SK-N-SH treated with all-trans-retinoic acid at 6 μM for 48 hours (cell line): ENCODE measurements around the gene JOSD1.

Source experiments
- ATAC-seq: fragments of 200-7000 bp; cut with Tn5 transposase; 3 replicates; pipeline ENCODE4 v1.9.1; 2020; ENCODE audit warnings: mild to moderate bottlenecking, moderate library complexity
- ARNTL ChIP-seq: fragments of 450-650 bp; formaldehyde crosslinking; IDR thresholded peaks from 2 replicates; pipeline ENCODE4 v1.5.0; 2020; ENCODE audit warnings: low read depth, mild to moderate bottlenecking, moderate library complexity, borderline replicate concordance
- BACH2 ChIP-seq: fragments of 250-450 bp; sonication (Bioruptor Pico); IDR thresholded peaks from 2 replicates; pipeline ENCODE4 v1.9.0; 2021; ENCODE audit warnings: mild to moderate bottlenecking, borderline replicate concordance
- CREB5 ChIP-seq: fragments of 250-450 bp; sonication (Bioruptor Pico); IDR thresholded peaks from 2 replicates; pipeline ENCODE4 v1.5.1; 2020; ENCODE audit warnings: low read depth, mild to moderate bottlenecking, moderate library complexity
- CSDC2 ChIP-seq: fragments of 250-450 bp; sonication (Bioruptor Pico); IDR thresholded peaks from 2 replicates; pipeline ENCODE4 v1.5.0; 2020; ENCODE audit warnings: mild to moderate bottlenecking, moderate library complexity
- CSRNP3 ChIP-seq: fragments of 250-450 bp; sonication (Bioruptor Pico); IDR thresholded peaks from 2 replicates; pipeline ENCODE4 v1.5.1; 2021; ENCODE audit warnings: mild to moderate bottlenecking, moderate library complexity
- ESRRG ChIP-seq: fragments of 250-450 bp; sonication (Bioruptor Pico); IDR thresholded peaks from 2 replicates; pipeline ENCODE4 v1.6.1; 2021; ENCODE audit warnings: mild to moderate bottlenecking
- GLIS3 ChIP-seq: fragments of 250-450 bp; sonication (Bioruptor Pico); IDR thresholded peaks from 2 replicates; pipeline ENCODE4 v1.5.0; 2020; ENCODE audit warnings: mild to moderate bottlenecking, moderate library complexity
- ISL1 ChIP-seq: fragments of 250-450 bp; sonication (Bioruptor Pico); IDR thresholded peaks from 2 replicates; pipeline ENCODE4 v2.1.2; 2022; ENCODE audit warnings: mild to moderate bottlenecking, moderate library complexity
- OSR1 ChIP-seq: fragments of 250-450 bp; sonication (Bioruptor Pico); IDR thresholded peaks from 2 replicates; pipeline ENCODE4 v1.8.0; 2022; ENCODE audit warnings: moderate library complexity, mild to moderate bottlenecking, inconsistent platforms
- PATZ1 ChIP-seq: fragments of 250-450 bp; sonication (Bioruptor Pico); IDR thresholded peaks from 2 replicates; pipeline ENCODE4 v1.8.0; 2020; ENCODE audit warnings: mild to moderate bottlenecking, moderate library complexity, borderline replicate concordance
- POU6F1 ChIP-seq: fragments of 250-450 bp; sonication (Bioruptor Pico); IDR thresholded peaks from 2 replicates; pipeline ENCODE4 v1.8.0; 2021; ENCODE audit warnings: low read depth, mild to moderate bottlenecking, moderate library complexity, borderline replicate concordance
- PPARA ChIP-seq: fragments of 250-450 bp; sonication (Bioruptor Pico); IDR thresholded peaks from 2 replicates; pipeline ENCODE4 v1.5.0; 2020; ENCODE audit warnings: mild to moderate bottlenecking, borderline replicate concordance
- RARB ChIP-seq: fragments of 250-450 bp; sonication (Bioruptor Pico); IDR thresholded peaks from 2 replicates; pipeline ENCODE4 v1.8.0; 2021; ENCODE audit warnings: mild to moderate bottlenecking, moderate library complexity
- SNAI2 ChIP-seq: fragments of 250-450 bp; sonication (Bioruptor Pico); IDR thresholded peaks from 2 replicates; pipeline ENCODE4 v1.5.0; 2020; ENCODE audit warnings: mild to moderate bottlenecking, moderate library complexity
- TCF4 ChIP-seq: fragments of 250-450 bp; sonication (Bioruptor Pico); IDR thresholded peaks from 2 replicates; pipeline ENCODE4 v1.8.0; 2021; ENCODE audit warnings: mild to moderate bottlenecking, moderate library complexity, borderline replicate concordance
- TOX ChIP-seq: fragments of 250-450 bp; sonication (Bioruptor Pico); IDR thresholded peaks from 2 replicates; pipeline ENCODE4 v1.8.0; 2021; ENCODE audit warnings: mild to moderate bottlenecking, moderate library complexity, borderline replicate concordance
- TSHZ2 ChIP-seq: fragments of 250-450 bp; sonication (Bioruptor Pico); IDR thresholded peaks from 2 replicates; pipeline ENCODE4 v1.5.0; 2020; ENCODE audit warnings: mild to moderate bottlenecking, moderate library complexity
- ZC3H10 ChIP-seq: fragments of 250-450 bp; sonication (Bioruptor Pico); IDR thresholded peaks from 2 replicates; pipeline ENCODE4 v1.5.1; 2021; ENCODE audit warnings: mild to moderate bottlenecking, moderate library complexity
- ZFP3 ChIP-seq: fragments of 250-450 bp; sonication (Bioruptor Pico); IDR thresholded peaks from 2 replicates; pipeline ENCODE4 v1.5.0; 2020; ENCODE audit warnings: mild to moderate bottlenecking, moderate library complexity
- ZFP30 ChIP-seq: fragments of 450-650 bp; formaldehyde crosslinking; IDR thresholded peaks from 2 replicates; pipeline ENCODE4 v1.5.0; 2022; ENCODE audit warnings: mild to moderate bottlenecking, moderate library complexity
- ZNF565 ChIP-seq: fragments of 450-650 bp; formaldehyde crosslinking; conservative IDR thresholded peaks from 2 replicates; pipeline ENCODE4 v1.5.0; 2020; ENCODE audit warnings: low read depth, mild to moderate bottlenecking, moderate library complexity
- ZNF70 ChIP-seq: fragments of 450-650 bp; formaldehyde crosslinking; IDR thresholded peaks from 2 replicates; pipeline ENCODE4 v1.5.0; 2020; ENCODE audit warnings: mild to moderate bottlenecking, moderate library complexity
- ZNF8 ChIP-seq: fragments of 450-650 bp; formaldehyde crosslinking; IDR thresholded peaks from 2 replicates; pipeline ENCODE4 v1.5.0; 2020; ENCODE audit warnings: mild to moderate bottlenecking, moderate library complexity

The JOSD1 gene

GRCh38 chr22:38739300-38740055, 38.7 kb upstream of the JOSD1 start:
- no peak for TF ChIP-seq ZNF70 (CRISPR knock-in tag)
- no peak for TF ChIP-seq ZC3H10 (CRISPR knock-in tag)
- no peak for TF ChIP-seq ARNTL
- no peak for TF ChIP-seq TCF4
- TF ChIP-seq OSR1 (CRISPR knock-in tag) = no peak
- TF ChIP-seq CREB5 = no peak
- no peak for TF ChIP-seq BACH2 (CRISPR knock-in tag)
- TF ChIP-seq POU6F1 = no peak
- no peak for TF ChIP-seq SNAI2
- no peak for TF ChIP-seq ZNF565 (CRISPR knock-in tag)
- ATAC-seq = no peak

- no peak for TF ChIP-seq TOX (CRISPR knock-in tag)
- no peak for TF ChIP-seq RARB (CRISPR knock-in tag)
- no peak for TF ChIP-seq ZFP3 (CRISPR knock-in tag)
- no peak for TF ChIP-seq PATZ1
- TF ChIP-seq ISL1 (CRISPR knock-in tag) = no peak
- TF ChIP-seq ESRRG (CRISPR knock-in tag) = no peak
- TF ChIP-seq ZNF565 (CRISPR knock-in tag) = no peak
- no peak for TF ChIP-seq POU6F1
- TF ChIP-seq ZFP30 = no peak
- TF ChIP-seq ARNTL = no peak
- TF ChIP-seq OSR1 (CRISPR knock-in tag) = no peak
- no peak for TF ChIP-seq ZNF8 (CRISPR knock-in tag)
- TF ChIP-seq BACH2 (CRISPR knock-in tag) = no peak
- TF ChIP-seq CSRNP3 (CRISPR knock-in tag) = no peak
- TF ChIP-seq CSDC2 (CRISPR knock-in tag) = no peak
- no peak for TF ChIP-seq TCF4
- ATAC-seq = no peak
Measured at GRCh38 chr22:38738475-38739070, 37.8 kb upstream of the JOSD1 start.

- ATAC-seq = no peak
- TF ChIP-seq TCF4 (no peak), ZFP3 (CRISPR knock-in tag) (no peak), TSHZ2 (CRISPR knock-in tag) (no peak), SNAI2 (no peak), GLIS3 (CRISPR knock-in tag) (no peak), TOX (CRISPR knock-in tag) (no peak), PPARA (CRISPR knock-in tag) (no peak), POU6F1 (no peak), ISL1 (CRISPR knock-in tag) (no peak)
Measured at GRCh38 chr22:38737302-38738060, 36.7 kb upstream of the JOSD1 start.
